ENCODE results near the gene CTSF.

DNA sequence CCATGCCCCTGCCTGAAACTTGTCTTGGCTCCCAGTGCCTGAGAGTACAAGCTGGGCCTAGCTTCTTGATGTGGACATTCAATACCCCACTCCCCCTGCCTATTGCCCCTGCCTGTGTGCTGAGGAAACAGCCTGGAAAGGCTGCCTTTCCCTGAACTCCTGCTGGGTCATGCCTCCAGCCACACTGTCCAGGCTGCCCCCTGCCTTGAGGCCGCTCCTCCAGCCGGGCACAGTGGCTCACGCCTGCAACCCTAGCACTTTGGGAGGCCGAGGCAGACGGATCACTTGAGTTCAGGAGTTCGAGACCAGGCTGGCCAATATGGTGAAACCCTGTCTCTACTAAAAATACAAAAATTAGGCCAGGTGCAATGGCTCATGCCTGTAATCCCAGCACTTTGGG is 34.7 kb upstream of the CTSF start:
- no peak for TF ChIP-seq EZH2 (IDR thresholded peaks at IDR 0.05; ENCODE audit: low read length, missing control alignments)
- TF ChIP-seq, protein P1, sequence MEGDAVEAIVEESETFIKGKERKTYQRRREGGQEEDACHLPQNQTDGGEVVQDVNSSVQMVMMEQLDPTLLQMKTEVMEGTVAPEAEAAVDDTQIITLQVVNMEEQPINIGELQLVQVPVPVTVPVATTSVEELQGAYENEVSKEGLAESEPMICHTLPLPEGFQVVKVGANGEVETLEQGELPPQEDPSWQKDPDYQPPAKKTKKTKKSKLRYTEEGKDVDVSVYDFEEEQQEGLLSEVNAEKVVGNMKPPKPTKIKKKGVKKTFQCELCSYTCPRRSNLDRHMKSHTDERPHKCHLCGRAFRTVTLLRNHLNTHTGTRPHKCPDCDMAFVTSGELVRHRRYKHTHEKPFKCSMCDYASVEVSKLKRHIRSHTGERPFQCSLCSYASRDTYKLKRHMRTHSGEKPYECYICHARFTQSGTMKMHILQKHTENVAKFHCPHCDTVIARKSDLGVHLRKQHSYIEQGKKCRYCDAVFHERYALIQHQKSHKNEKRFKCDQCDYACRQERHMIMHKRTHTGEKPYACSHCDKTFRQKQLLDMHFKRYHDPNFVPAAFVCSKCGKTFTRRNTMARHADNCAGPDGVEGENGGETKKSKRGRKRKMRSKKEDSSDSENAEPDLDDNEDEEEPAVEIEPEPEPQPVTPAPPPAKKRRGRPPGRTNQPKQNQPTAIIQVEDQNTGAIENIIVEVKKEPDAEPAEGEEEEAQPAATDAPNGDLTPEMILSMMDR (conservative IDR thresholded peaks at IDR 0.05 in 1 of 2, IDR thresholded peaks at IDR 0.05 in 1 of 2; ENCODE audit: low read depth in 1 of 2, low read length in 2 of 2) = no peak

Measured in fibroblast of lung (primary cell).